Transverse colon (tissue), 4 donors: ENCODE results near the gene RNF13.

Source experiments
- EP300 ChIP-seq: sonication (generic); formaldehyde crosslinking; IDR thresholded peaks from one replicate; pipeline ENCODE4 v1.6.1; 2017; ENCODE audit warnings: antibody characterized with exemption, low read depth
- POLR2A ChIP-seq: fragments of 450-650 bp; IDR thresholded peaks from one replicate; pipeline ENCODE4 v1.6.1; 2016; ENCODE audit warnings: antibody characterized with exemption, mild to moderate bottlenecking, moderate library complexity
- POLR2AphosphoS5 ChIP-seq, 3 donors: sonication (generic); formaldehyde crosslinking; IDR thresholded peaks; one replicate each; pipeline ENCODE4 v1.6.1; 2016; ENCODE audit warnings: antibody characterized with exemption in 3 of 3
- TF ChIP-seq, protein P1 (sequence below), 5 experiments: fragments of 200-600 bp in 3 of 5; fragments of 450-650 bp in 2 of 5; sonication (generic) in 3 of 5; IDR thresholded peaks; 1 replicate in 2 of 5; 2 replicates in 3 of 5; pipeline ENCODE4 v1.5.1; 2016 to 2017; ENCODE audit warnings: antibody characterized with exemption in 5 of 5, inconsistent platforms in 3 of 5, mild to moderate bottlenecking in 2 of 5, moderate library complexity in 1 of 5

DNA sequence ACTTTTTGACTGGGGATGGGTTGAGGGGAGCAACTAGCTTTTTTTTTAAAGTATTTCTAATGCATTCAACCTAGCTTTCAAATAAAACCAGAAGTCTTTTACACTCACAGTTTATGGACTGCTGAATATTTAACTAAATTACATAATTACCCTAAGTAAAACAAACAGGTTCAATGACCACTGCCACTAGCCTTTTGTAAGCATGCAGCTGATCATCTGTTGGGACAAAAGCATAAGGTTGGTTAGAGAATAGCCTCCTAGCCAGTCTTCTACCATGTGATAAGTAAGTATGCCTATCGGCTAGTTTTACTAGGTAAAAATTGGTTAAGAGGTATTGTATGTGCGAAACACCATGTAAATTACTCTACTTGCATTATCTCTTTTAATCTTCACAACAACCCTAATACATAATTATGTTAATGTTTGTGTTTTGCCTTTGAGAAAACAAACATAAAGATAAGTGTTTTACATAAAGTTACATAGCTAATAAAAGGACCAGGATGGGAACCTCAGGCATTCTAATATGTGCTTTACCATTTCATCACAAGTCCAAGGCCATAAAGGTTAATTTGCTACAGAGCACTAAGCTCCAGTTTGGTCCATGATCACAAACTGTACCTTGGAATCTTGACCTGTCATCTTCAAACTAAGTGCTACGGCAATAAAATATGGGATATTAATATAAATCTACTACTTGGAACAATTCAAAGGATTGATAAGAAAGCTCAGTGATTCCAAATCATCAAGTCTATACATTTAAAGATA, 144.5 kb downstream of the RNF13 start:
- TF ChIP-seq EP300 (no peak), POLR2A (no peak), POLR2AphosphoS5 (IDR thresholded peaks at IDR 0.05) (no peak)
- TF ChIP-seq, protein P1, sequence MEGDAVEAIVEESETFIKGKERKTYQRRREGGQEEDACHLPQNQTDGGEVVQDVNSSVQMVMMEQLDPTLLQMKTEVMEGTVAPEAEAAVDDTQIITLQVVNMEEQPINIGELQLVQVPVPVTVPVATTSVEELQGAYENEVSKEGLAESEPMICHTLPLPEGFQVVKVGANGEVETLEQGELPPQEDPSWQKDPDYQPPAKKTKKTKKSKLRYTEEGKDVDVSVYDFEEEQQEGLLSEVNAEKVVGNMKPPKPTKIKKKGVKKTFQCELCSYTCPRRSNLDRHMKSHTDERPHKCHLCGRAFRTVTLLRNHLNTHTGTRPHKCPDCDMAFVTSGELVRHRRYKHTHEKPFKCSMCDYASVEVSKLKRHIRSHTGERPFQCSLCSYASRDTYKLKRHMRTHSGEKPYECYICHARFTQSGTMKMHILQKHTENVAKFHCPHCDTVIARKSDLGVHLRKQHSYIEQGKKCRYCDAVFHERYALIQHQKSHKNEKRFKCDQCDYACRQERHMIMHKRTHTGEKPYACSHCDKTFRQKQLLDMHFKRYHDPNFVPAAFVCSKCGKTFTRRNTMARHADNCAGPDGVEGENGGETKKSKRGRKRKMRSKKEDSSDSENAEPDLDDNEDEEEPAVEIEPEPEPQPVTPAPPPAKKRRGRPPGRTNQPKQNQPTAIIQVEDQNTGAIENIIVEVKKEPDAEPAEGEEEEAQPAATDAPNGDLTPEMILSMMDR (IDR thresholded peaks at IDR 0.05) = no peak
